Muscle of arm (tissue), 12 donors: Measurements from ENCODE around the gene ACTBL2. TPM values are rescaled to one million over a fixed set of nuclear protein-coding genes. Genes with fewer than 3 reads are reported as not detected.

Experiments
- DNase-seq: peaks from one replicate; pipeline ENCODE4 v3.0.0-alpha.2; 2013
- polyA plus RNA-seq, 12 donors: library from polyadenylated mRNA; unstranded; fragments of 120-200 nt; gene quantifications; one replicate each; pipeline ENCODE4 v1.2.1, GENCODE V29; 2013; ENCODE audit not compliant: insufficient read length in 12 of 12

The ACTBL2 gene
- polyA plus RNA-seq, 12 donors, result not detected

DNA sequence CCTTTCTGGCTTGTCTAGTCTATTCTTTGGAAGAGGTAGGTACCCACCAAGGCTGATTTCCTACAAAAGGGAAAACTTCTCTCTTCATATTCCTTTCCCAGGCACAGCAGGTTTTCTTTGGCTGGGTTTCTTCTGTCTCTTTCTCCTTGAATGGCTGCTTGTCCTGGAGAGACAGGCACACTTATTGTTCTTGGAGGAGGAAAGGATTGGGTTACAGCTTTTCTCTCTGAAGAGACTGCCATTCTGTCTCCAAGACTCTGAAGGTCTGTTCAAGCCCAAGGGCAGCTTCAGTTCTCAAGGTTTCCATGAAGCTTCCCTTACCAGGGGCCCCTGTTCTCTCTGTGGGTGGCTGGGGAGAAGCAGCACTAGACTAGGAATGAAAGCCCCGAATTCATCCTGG is 33.9 kb downstream of the ACTBL2 start:
- DNase-seq, result no peak

DNA sequence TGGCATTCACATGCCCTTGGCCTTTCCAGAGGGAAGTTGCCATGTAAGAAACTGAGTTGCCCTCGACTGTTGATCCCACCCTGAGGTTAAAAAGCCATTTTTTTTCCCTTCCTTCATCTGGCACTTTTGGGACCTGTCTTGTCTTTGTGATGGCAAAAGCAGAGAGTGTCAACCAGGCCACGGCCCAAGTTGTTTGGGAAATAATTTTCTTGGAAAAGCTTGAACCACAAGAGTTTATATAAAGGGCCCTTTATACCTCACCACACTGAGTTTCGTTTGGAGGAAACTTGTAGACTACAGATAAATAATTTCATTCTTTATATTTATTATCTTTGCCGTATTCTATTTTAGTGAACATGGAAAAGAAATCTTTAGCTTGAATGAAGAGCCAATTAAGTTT is 34.3 kb downstream of the ACTBL2 start:
- no peak for DNase-seq

DNA sequence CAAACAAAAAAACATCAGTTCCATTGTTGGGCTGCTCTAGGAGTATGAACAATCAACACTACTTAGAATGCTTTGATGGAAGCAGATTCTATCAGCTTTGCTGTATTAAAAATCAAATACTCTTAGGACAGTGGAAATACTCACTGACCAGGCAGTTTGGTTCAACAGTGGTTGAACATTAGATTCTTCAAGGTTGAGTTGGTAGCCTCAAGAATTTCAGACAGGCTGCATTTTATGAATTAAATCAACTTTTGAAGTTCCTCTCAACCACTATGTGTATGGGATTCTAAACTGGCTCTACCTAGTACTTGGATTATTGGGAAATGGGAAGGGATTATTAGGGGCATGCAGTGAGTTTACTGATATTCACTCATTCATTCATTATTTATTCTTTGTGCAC is 35.0 kb downstream of the ACTBL2 start:
- DNase-seq, result no peak

DNA sequence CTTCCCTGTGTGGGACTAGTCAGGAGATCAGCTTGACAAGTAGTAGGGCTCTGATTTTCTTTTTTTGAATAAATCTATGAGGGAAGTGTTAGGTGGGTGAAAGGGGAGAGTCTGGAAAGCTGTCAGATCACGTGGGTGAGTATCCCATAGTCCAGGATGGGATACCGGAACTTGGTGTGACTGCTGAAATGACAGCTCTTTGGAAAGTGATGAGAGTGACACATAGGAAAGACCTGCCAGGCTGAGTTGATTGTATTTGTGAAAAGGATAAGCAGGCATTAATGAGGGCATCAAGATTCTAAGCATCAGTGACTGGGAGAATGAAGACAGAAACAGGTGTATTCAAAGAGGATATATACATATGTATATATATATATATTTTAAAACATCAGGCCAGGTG is 35.6 kb downstream of the ACTBL2 start:
- no peak for DNase-seq

DNA sequence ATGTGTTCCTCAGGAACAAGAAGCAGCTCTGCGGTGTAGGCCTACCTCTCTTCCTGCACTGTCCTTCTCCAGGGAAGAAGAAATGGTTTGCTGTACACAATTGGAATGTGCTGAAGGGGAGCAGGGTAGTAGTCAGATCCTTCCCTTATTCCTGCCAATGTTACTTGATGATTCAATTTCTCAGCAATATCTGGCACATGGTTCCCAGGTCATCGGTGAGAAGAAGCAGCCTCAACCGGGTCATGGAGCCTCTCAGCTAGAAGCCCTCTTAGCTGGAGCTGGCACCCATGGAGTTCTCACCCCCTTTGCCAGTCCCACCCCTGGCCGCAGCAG is 36.9 kb downstream of the ACTBL2 start:
- no peak for DNase-seq

DNA sequence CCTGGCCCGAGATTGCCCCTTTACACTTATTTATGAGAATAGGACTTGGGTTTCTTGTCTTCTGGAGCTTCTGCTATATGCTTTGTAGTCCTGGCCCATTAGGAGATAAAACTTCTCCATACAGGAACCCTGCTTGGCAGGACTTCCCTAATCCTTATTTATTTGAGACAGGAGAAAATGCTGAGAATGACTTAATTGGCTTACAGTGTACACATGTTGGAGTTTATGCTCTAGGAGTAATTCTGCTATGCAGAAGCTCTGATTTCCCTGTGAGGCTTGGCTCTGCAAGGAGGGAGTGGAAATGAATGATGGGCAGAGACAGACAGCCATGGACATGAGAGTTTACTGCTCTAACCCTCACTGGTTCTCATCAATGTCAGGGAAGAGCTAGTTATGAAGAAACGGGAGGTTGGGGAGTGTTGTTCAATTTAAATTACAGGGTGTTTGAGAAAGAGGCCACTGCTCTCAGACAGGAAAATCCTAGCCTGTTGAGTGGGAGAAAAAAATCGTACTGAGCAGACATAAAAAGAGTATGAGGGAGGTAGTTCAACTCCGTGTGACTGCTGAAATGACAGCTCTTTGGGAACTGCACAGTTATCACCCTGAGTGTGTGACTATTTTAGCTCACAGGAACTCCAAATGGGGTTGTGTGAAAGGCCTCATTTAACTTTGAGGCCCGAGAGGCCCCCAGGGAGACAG is 37.5 kb downstream of the ACTBL2 start:
- DNase-seq, result no peak

DNA sequence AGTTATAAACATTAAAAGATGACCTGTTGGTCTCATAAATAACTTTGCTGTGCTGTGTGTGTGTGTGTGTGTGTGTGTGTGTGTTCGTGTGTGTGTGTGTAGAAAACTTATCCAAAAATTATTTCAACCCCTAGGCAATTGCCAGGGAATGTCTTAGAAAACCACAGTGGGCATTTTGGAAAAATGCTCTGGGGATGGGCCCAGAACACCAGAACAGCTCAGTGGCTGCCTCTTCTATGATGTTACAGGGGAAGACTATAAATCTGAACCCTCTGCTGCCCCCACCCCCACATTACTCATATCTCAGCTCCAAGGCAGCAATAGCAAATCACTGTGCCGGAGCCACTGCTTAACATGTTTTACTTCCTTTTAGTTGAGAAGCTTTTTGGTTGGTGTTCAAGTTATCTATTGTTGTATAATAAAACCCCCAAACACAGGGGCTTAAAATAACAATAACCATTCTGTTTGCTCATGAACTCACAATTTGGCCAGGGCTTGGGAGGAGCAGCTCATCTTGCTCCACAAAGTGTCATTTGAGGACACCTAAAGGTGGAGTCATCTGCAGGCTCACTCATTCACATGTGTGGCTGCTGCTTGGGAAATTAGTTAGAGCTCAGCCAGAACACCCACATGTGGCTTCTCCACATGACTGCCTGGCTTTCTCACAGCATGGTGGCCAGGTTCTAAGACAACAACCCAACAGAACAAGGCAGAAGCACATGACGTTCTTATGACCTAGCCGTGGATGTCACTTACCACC is 40.4 kb downstream of the ACTBL2 start:
- no peak for DNase-seq

DNA sequence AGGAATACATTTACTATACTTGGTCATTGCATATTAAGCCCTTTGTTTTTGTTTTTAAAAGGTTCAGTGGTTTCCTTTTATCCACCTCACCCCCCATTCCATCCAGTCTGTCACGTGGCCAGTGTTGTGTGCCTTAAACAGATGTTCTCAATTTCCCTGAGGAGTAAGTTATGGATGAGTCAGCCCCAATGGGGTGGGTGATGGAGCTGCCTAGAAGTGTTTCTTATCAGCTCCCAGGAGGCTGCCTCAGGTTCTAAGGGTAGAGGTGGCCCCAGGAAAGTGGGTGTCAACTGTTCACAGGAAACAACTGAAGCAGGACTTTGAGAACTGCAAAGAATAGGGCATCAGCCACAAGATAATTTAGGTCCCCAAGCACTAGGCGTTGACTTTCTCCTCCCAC is 41.1 kb downstream of the ACTBL2 start:
- no peak for DNase-seq

DNA sequence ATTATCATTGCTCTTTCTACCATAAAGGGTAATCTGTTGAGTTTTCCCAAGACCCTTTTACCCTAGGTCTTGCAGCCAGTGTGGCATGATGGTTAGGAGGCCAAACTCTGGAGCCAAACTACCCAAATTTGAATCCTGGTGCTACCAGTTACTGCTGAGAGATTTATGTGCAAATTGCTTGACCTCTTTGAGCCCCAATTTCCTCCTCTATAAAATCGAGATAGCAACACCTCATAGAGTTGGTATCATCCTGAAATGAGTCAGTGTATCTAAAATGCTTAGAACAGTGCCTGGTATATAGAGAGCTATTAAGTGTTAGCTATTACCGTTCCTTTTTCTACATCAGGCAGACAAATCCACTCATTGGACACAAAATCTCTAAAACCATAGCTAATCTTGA is 43.0 kb downstream of the ACTBL2 start:
- no peak for DNase-seq

DNA sequence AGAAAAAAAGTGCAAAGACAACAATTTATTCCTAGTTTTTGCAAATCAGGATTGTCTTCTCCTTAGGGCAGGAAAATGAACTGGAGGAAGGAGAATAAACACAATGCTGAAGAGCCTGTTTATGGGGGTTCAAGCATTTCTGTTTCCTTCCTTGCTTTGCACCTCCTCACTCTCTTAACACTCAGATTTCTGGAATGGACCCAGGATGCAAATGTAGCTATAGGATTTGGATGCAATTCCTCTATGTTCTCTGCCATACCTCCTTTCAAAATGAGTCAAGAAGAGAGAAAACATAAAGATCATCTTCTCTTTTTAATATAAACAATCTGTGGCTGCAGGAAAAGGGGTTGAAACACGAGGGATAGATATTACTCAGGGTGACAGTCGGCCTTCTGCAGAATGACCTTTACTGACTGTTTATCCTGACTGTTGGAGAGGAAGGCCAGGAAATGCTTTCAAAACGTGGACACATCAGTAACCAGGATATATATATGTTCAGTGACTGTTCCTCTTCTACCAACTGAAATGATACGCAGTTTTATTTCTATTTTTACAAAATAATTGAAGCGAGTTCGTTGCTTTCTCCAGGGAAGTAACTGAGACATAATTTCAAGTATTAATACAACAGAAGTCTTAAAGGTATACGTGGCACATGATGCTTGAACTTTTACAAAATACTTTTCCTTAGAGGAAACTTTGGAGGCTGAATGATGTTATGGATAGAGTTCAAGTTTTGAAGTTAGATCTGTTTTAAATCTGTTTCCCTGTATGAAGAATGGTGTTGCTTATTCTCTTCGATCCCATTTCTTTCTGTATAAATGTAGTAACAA is 44.4 kb downstream of the ACTBL2 start:
- peak; percentile 47 for DNase-seq

DNA sequence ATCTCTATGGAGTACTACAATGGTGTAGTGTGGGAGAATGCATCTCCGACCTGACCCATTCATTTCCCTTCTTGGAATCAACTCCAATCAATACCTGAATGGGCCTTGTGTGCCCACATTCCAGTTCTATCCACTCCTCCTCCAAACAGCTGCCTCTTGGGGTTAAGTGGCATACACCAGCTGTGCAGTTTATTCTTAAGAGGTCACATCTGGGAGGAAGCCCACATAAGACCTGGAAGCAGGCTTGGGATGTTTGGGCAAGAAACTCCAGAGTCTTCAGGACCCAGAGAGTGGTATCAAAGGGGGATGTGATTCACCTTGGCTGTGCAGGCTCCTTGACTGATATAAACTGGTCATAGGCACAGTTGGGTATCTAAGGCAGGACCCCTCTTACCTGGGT is 46.0 kb downstream of the ACTBL2 start:
- DNase-seq, result no peak

DNA sequence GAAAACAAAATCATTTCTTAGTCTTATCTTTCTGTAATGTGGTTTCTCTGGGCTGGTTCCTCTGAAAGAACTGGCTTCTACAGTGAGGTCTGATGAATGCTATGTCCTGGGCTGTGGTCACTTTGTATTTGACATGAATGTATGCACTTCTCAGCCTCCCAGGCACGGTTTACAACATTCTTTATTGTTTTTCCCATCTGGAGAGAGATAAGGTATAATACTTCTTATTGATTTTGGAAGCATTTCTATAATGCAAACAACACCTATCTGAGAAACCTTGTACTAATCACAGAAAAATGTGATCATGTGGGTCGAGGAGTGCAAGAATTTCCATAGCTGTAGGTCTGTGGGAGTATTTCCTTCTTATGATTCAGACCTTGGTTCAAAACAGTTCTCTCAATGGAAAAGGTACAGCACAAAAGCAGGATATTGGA is 46.9 kb downstream of the ACTBL2 start:
- no peak for DNase-seq

DNA sequence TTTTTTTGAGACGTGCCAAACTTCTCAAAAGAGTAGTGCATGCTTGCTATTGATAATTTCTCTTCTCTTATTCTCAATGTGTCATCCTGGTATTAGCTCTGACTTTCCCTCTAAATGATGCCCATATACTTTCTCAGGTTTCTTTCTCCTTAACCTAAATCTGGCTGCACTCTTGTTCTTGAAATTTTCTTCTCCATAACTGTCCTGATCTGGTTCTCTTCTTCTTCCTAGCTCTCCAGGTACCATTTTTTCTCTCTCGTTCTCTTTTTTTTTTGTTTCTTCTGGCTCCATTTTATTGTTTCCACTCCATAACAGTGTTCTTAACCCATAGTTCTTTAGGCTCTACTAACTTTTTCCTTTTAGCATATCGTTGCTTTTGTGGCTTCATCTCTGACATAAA is 47.9 kb downstream of the ACTBL2 start:
- no peak for DNase-seq

DNA sequence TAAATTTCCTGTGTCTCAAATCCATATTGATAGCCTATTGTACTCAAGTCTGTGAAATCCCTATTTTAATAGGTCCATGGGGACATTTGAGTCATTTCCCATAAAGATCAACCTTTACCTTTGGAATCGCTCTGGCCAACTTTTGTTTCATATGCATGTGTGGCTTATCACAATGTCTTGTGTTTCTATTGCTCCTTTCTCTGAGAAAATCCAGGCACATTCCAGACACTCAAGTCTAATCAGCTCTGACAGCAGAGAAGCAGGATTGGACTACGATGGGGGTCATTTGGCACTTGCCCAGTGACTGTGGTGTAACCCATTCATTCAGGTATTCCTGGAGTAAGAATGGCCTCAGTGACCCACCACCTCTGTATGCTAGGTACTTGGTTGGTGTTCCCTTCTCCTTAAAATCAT is 48.4 kb downstream of the ACTBL2 start:
- no peak for DNase-seq

DNA sequence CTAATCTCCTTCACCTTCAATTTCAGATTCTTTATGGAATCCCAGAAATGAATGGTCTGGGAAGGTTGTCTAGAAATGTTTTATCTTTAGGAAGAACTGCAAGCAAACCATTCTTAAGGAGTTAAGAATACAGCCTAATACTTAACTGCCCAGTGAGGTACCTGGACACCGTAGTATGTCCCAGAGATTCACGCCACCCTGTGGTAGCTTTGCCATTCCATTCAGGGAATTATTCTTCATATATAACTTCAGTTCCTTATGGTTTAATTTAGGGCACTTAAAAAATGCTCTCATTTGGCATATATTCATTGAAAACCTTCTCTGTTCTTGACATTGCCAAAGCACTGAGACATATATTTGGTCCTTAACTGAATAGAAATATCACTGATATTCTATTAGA is 49.7 kb downstream of the ACTBL2 start:
- no peak for DNase-seq

DNA sequence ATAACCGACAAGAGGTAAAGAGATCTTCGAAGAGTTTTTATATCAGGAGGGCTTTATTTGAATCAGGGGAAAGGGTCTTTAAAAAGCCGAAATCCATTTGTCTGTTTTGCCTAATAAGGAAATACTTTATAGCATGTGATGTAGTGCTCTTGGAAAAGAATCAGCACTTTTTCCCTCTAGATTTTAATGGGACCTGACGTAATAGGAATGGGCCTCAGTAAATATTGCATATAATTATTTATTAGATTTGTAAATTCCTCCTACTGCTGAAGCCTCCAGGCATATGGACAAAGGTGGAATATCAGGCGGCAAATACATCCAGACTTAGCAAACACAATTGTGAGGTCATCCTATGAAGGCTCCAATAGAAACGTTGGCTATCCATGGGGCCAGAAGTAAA is 50.9 kb downstream of the ACTBL2 start:
- peak; percentile 61 for DNase-seq
